B cell (primary cell): ENCODE measurements around the gene TYK2. TPM values are rescaled to one million over a fixed set of nuclear protein-coding genes. Genes with fewer than 3 reads are reported as not detected.
A peak's percentile ranks its signal among the peaks of the same experiment; 100 is the strongest.

Source experiments
- ATAC-seq: fragments of 200-7000 bp; cut with Tn5 transposase; one replicate; pipeline ENCODE4 v1.10.0; 2021; ENCODE audit warnings: low read depth, mild to moderate bottlenecking, moderate number of reproducible peaks, moderate library complexity
- CTCF ChIA-PET: fragments of 350-600 bp; sonication (Branson Sonifier 250); formaldehyde crosslinking; loops from one replicate; lab custom pipeline; 2021; ENCODE audit warnings: antibody characterized with exemption, inconsistent platforms; lab: Charles Lee
- POLR2A ChIA-PET: fragments of 350-600 bp; sonication (Branson Sonifier 250); formaldehyde crosslinking; loops from one replicate; lab custom pipeline; 2021; ENCODE audit warnings: antibody characterized with exemption; lab: Charles Lee
- DNase-seq: peaks from one replicate; pipeline ENCODE4 v3.0.0; 2013
- H2AFZ ChIP-seq: 2 replicates; pipeline ENCODE4 v1.6.1; 2012; ENCODE audit warnings: mild to moderate bottlenecking, low read depth, low read length; ENCODE audit not compliant: insufficient read depth, poor library complexity, severe bottlenecking
- H3K27ac ChIP-seq, 2 donors: 1 replicate in 1 of 2; 2 replicates in 1 of 2; pipeline ENCODE4 v1.5.1; 2012 to 2013; ENCODE audit warnings: low read length in 2 of 2, mild to moderate bottlenecking in 2 of 2, moderate library complexity in 1 of 2
- H3K27me3 ChIP-seq, 4 experiments: fragments of 200-600 bp in 1 of 4; sonication (generic) in 1 of 4; replicated peaks in 1 of 4; 1 replicate in 2 of 4; 2 replicates in 2 of 4; pipeline versions ENCODE4 v1.6.1 to v1.7.0; 2013 to 2016; ENCODE audit warnings: low read length in 3 of 4, mild to moderate bottlenecking in 2 of 4, mixed read lengths in 1 of 4, moderate library complexity in 1 of 4; ENCODE audit not compliant: insufficient read depth in 4 of 4, control insufficient read depth in 3 of 4; ENCODE audit errors: control extremely low read depth in 1 of 4
- H3K36me3 ChIP-seq, 2 experiments: replicated peaks in 1 of 2; 1 replicate in 1 of 2; 2 replicates in 1 of 2; pipeline versions ENCODE4 v1.6.1 to v1.7.1; 2013; ENCODE audit warnings: low read length in 1 of 2; ENCODE audit not compliant: insufficient read depth in 2 of 2, control insufficient read depth in 1 of 2; ENCODE audit errors: control extremely low read depth in 1 of 2, extremely low read depth in 1 of 2
- H3K4me1 ChIP-seq, 2 donors: fragments of 200-600 bp in 1 of 2; sonication (generic) in 1 of 2; 1 replicate in 1 of 2; 2 replicates in 1 of 2; pipeline versions ENCODE4 v1.5.1 to v1.6.1; 2013 to 2017; ENCODE audit warnings: low read length in 2 of 2; ENCODE audit not compliant: control insufficient read depth in 2 of 2, insufficient read depth in 2 of 2
- H3K4me2 ChIP-seq: replicated peaks from 2 replicates; pipeline ENCODE3; 2012; ENCODE audit warnings: mild to moderate bottlenecking, low read depth, low read length; ENCODE audit not compliant: poor library complexity, severe bottlenecking
- H3K4me3 ChIP-seq, 5 experiments: fragments of 200-600 bp in 1 of 5; sonication (generic) in 1 of 5; 1 replicate in 3 of 5; 2 replicates in 2 of 5; pipeline versions ENCODE4 v1.5.1 to v1.7.0; 2011 to 2016; ENCODE audit warnings: low read length in 4 of 5, mild to moderate bottlenecking in 4 of 5, low read depth in 2 of 5, control low read depth in 1 of 5, moderate library complexity in 1 of 5; ENCODE audit not compliant: insufficient read depth in 1 of 5; ENCODE audit errors: control extremely low read depth in 1 of 5, extremely low read depth in 1 of 5
- H3K79me2 ChIP-seq: fragments of 200-600 bp; sonication (generic); one replicate; pipeline ENCODE4 v1.6.0; 2016; ENCODE audit warnings: low read length; ENCODE audit not compliant: control insufficient read depth, insufficient read depth
- H3K9ac ChIP-seq: fragments of 200-600 bp; sonication (generic); 2 replicates; pipeline ENCODE4 v1.6.1; 2017; ENCODE audit warnings: mild to moderate bottlenecking, low read length, moderate library complexity
- H3K9me3 ChIP-seq, 3 donors: one replicate each; pipeline versions ENCODE4 v1.6.1 to v1.7.1; 2013; ENCODE audit warnings: low read length in 2 of 3; ENCODE audit not compliant: control insufficient read depth in 2 of 3, insufficient read depth in 1 of 3; ENCODE audit errors: control extremely low read depth in 1 of 3
- H4K20me1 ChIP-seq: 2 replicates; pipeline ENCODE4 v1.6.0; 2012; ENCODE audit warnings: mild to moderate bottlenecking, low read length; ENCODE audit not compliant: insufficient read depth, control insufficient read depth, poor library complexity, severe bottlenecking
- H3K27ac Mint-ChIP-seq: one replicate; pipeline ENCODE4 v1.8.0; 2021; ENCODE audit warnings: mixed read lengths
- H3K27me3 Mint-ChIP-seq: one replicate; pipeline ENCODE4 v1.8.0; 2021; ENCODE audit warnings: mixed read lengths
- H3K4me1 Mint-ChIP-seq: one replicate; pipeline ENCODE4 v1.8.0; 2021; ENCODE audit warnings: mixed read lengths
- H3K4me3 Mint-ChIP-seq: one replicate; pipeline ENCODE4 v1.8.0; 2021; ENCODE audit warnings: mixed read lengths
- H3K9me3 Mint-ChIP-seq: one replicate; pipeline ENCODE4 v1.8.0; 2022; ENCODE audit warnings: mixed read lengths; ENCODE audit not compliant: insufficient read depth
- CTCF ChIP-seq: fragments of 200-600 bp; IDR thresholded peaks from one replicate; pipeline ENCODE4 v1.8.0; 2022; ENCODE audit warnings: antibody characterized with exemption, mild to moderate bottlenecking
- EZH2 ChIP-seq: IDR thresholded peaks from 2 replicates; pipeline ENCODE4 v1.6.1; 2012; ENCODE audit warnings: borderline replicate concordance, low read depth, mild to moderate bottlenecking, moderate library complexity, low read length; ENCODE audit not compliant: insufficient read depth, poor library complexity, severe bottlenecking
- WGBS: methylation state at CpG from one replicate; pipeline ENCODE4 v1.1.5; 2013; ENCODE audit warnings: missing lambda C conversion rate; ENCODE audit not compliant: insufficient coverage; 5-methylcytosine and 5-hydroxymethylcytosine counted together
- intact Hi-C: fragments of 100-400 bp; cut with micrococcal nuclease; formaldehyde crosslinking; loops from one replicate; pipeline ENCODE4 v1.10.0; 2022
- polyA plus RNA-seq: library from polyadenylated mRNA; depleted of rRNA; stranded (reverse); fragments of >200 nt; gene quantifications from 2 replicates; pipeline ENCODE4 v1.2.3, GENCODE V29; 2012
- total RNA-seq, 2 donors: library from RNA; stranded (reverse); fragments of 120-200 nt in 1 of 2; gene quantifications; 1 replicate in 1 of 2; 2 replicates in 1 of 2; pipeline versions ENCODE4 v1.2.3 to v1.2.4, GENCODE V29; 2013 to 2022

The TYK2 gene
- total and polyA plus RNA-seq, 2 donors (not counting 1 experiment from before 2014, with no cell fraction given), result 337 to 343 TPM

DNA sequence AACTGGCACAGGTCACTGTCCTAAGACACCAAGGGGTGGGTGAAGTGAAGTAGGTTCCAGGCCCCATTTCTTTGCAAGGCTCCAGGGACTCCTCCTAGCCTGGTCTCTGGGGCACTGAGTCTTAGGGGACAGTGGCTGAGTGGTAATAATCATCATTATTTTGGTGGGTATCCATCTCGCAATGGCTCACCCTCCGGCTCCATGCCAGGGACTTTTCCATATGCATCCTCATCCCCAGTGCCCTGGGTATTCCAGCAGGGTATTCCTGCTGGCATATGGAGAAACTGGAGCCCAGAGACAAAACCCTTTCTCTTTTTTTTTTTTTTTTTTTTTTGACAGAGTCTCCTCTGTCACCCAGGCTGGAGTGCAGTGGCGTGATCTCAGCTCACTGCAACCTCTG lies 42.5 kb upstream of the TYK2 start:
- no peaks in the 10 kb centered on the region for H3K79me2 ChIP-seq
- Mint-ChIP-seq H3K4me3 (no peak overlapping the region), H3K4me1 (peaks cover 76% of the 10 kb centered on the region), H3K9me3 (no peaks in the 10 kb centered on the region), H3K27ac (peak overlapping the region; percentile 12), H3K27me3 (peaks cover 39% of the 10 kb centered on the region)
- ChIA-PET POLR2A (no interaction called here), CTCF (interaction anchor here (0.7 to 18.8 kb wide), 6 partner anchors 8 to 44 kb away, joined by 3 to 282 read pairs (median 9); partner anchors contain the start of genes CDC37 and TYK2)
- intact Hi-C loops, result no loop called here
- H3K36me3 ChIP-seq, result no peaks in the 10 kb centered on the region
- ATAC-seq, result no peak
- peaks cover 77 to 85% of the 10 kb centered on the region in 2 donors for H3K4me1 ChIP-seq
- no peak overlapping the region for H3K4me3 ChIP-seq
- H4K20me1 ChIP-seq, result no peaks in the 10 kb centered on the region
- peaks cover 0 to 65% (median 34%) of the 10 kb centered on the region in 4 experiments for H3K27me3 ChIP-seq
- no peak overlapping the region for H3K9ac ChIP-seq
- DNase-seq, result peak; percentile 29
- peaks cover 0 to 21% (median 0%) of the 10 kb centered on the region in 3 donors for H3K9me3 ChIP-seq
- no peak overlapping the region for H2AFZ ChIP-seq
- TF ChIP-seq CTCF (no peak), EZH2 (no peak)
- no peak overlapping the region for H3K4me2 ChIP-seq
- WGBS, result no CpG with 5 or more reads among the region's 3 CpGs
- H3K27ac ChIP-seq, result no peak overlapping the region

DNA sequence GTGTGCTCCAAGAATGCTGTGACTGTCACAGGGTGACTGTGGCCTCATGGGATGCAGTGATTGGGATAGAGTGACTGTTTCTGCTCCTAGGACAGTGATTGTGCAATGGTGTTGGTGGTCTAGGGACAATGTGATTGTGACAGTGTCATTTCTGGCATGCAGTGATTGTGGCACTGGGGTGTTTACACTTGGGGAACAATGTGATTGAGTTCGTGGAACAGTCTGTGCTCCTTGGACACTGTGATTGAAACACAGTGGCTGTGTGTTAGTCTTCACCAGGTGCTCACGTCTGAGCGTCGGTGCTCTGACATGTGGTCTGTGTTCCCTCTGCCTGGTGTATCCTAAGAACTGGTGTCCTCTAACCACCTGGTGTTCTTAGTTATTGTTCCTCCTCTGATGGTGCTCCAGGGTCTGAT lies 41.7 kb upstream of the TYK2 start:
- Mint-ChIP-seq H3K4me1 (peaks cover 72% of the 10 kb centered on the region), H3K27ac (peak overlapping the region; percentile 12), H3K4me3 (peak overlapping the region; percentile 76), H3K9me3 (no peaks in the 10 kb centered on the region), H3K27me3 (peaks cover 39% of the 10 kb centered on the region)
- intact Hi-C loops, result no loop called here
- Histone ChIP-seq H3K36me3 (no peaks in the 10 kb centered on the region), H3K27ac (no peak overlapping the region), H3K9ac (no peak overlapping the region), H2AFZ (no peak overlapping the region), H3K4me1 (peaks cover 77 to 85% of the 10 kb centered on the region in 2 donors), H3K9me3 (peaks cover 0 to 25% (median 0%) of the 10 kb centered on the region in 3 donors), H3K79me2 (no peaks in the 10 kb centered on the region), H3K27me3 (peaks cover 0 to 73% (median 40%) of the 10 kb centered on the region in 4 experiments), H3K4me2 (peak overlapping the region; percentile 79), H4K20me1 (no peaks in the 10 kb centered on the region), H3K4me3 (no peak overlapping the region)
- CTCF ChIA-PET, result interaction anchor here (0.6 to 18.8 kb wide), 7 partner anchors 10 to 153 kb away, joined by 3 to 282 read pairs (median 4); partner anchors contain the start of genes CDC37 and TYK2
- POLR2A ChIA-PET, result interaction anchor here (0.6 to 1.1 kb wide), 2 partner anchors 10 to 29 kb away, joined by 3 to 4 read pairs; no protein-coding TSS in a partner anchor
- DNase-seq, result peak; percentile 45
- TF ChIP-seq EZH2 (no peak), CTCF (no peak)
- 52% methylated on average over 4 of the region's 4 CpGs for WGBS
- no peak for ATAC-seq
